Measurements from ENCODE around the gene MFRP.

GRCh38 chr11:119290894-119291497 lies 55.5 kb downstream of the MFRP start:
- TF ChIP-seq GATA2 (IDR thresholded peaks at IDR 0.05; ENCODE audit: low read depth, low read length) (no peak), GATA3 (IDR thresholded peaks at IDR 0.05; ENCODE audit: low read depth, low read length) (no peak)
